Stimulated activated CD8-positive, alpha-beta memory T cell treated with anti-CD3 and anti-CD28 coated beads, Interleukin-15, amount 100 ng/mL, for 1 hour (primary cell): ENCODE data around the gene GABBR2.
A peak's percentile ranks its signal among the peaks of the same experiment; 100 is the strongest.
"Not testable (repeated sequence)": the region's sequence is repeated elsewhere in the genome, so short reads cannot be mapped to it uniquely, and the experiment has no call there.

Source experiments
- DNase-seq: peaks from one replicate; pipeline ENCODE4 v3.0.0-alpha.2; 2020; ENCODE audit warnings: low read depth

The GABBR2 gene

DNA sequence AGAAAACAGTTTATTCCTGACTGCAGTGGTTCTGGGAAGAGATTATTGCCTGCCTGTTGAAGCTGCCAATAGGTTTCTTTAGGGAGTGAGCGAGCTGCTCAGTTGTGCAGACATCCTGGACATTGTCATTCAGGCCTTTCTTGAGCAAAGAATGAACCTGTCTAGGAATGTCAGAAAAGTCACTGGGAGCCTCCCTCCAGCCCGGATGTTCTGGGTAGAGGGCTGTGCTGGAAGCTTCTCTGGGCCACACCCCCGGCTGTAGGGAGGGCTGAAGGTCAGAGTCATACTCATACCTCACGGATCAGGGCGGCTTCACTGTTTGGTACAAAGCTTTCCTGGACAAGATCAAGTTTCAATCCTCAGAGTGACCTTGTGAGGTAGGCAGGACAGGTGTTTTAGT lies 419.9 kb downstream of the GABBR2 start:
- DNase-seq, result no peak

DNA sequence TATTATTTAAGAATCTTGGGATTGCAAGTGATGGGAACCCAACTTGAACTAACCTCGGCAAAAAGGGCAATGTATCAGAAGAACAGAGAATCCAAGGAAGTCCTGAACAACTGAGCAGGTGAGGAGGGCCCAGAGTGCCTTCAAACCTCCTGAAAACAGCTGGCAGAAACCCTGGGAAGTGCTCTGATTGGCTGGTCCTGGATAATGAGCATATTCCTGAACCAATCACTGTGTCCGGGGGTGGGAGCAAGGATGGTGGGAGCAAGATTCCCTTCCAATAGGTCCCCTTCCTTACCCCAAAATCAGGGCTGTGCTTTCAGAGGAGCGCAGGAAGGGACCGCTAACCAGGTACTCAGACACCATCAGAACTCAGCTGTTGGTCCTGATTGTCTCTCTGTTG lies 421.4 kb downstream of the GABBR2 start:
- DNase-seq, result no peak

DNA sequence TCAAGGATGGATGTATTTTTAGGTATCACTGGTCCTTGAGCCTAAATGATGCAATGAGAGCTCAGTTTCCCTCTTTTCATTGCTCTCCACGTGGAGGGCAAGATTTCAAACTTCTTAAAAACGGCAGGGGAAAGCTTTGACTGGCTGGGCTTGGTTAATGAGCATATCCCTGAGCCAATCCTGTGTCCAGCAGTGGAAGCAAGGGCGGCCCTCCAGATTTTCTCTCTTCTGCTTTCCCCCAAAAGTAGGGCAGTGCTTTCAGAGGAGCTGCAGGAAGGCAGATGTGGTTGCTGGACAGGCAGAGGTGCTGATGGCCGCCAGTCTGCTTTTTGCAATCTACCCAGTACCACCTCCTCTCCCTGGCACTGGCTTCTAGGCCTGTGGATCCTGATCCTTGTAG lies 423.3 kb downstream of the GABBR2 start:
- DNase-seq, result no peak

DNA sequence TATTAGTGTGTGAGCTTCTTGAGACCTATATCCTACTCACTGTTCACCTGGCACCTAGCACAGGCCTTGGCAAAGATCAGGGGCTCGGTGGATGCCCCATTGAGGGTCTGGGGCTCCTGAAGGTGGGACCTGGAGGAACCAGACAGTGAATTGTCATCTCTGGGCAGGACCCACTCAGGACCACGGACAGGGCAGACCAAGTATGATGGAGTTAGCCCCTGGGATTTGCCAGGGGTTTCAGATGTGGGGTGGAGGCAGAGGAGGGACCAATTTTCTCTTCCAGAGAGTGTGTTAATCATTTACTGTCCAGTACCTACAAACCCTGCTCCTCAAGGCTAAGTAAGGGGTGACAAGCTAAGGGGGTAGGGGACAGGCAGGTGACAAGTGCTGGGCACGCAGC lies 424.0 kb downstream of the GABBR2 start:
- no peak for DNase-seq

DNA sequence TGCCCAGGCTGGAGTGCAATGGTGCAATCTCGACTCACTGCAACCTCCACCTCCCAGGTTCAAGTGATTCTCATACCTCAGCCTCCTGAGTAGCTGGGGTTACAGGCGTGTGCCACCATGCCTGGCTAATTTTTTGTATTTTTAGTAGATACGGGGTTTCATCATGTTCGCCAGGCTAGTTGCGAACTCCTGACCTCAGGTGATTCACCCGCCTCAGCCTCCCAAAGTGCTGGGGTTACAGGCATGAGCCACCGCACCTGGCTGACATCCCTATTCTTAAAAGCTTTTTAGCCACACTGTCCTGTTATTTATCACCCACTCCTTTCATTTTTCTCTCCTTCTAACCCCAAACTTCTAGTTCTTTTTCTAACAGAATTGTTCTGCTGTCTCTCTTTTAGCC lies 425.6 kb downstream of the GABBR2 start:
- DNase-seq, result not testable (repeated sequence)

DNA sequence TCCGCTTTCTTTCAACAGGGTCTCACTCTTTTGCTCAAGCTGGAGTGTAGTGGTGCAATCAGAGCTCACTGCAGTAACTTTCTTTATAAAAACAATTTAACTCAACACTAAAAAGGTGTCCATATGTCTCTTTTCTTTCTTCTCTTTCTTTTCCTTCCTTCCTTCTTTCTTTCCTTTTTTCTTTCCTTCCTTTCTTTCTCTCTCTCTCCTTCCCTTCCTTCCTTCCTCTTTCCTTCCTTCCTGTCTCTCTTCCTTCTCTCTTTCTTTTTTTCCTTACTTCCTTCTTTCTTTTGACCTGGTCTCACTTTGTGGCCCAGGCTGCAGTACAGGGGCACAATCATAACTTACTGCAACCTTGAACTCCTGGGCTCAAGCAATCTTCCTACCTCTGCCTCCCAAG lies 427.5 kb downstream of the GABBR2 start:
- no peak for DNase-seq

DNA sequence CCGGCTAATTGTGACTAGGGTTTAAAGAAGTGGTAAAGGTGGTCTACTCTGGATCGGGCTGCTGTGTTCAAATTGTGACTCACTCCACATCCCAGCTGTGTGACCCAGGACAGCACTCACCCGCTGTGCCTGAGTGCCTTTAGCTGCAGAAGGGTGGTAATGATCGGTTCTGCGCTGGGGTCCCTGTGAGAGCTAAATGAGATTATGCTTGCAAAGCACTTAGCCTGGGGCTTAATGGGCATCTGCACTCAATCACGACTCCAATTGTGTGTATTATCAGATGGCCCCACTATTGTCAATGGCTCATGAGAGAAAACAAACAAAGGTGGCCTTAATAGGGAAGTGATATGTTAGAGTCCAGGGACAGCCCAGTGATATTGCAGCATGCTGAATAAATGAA lies 428.2 kb downstream of the GABBR2 start:
- no peak for DNase-seq

DNA sequence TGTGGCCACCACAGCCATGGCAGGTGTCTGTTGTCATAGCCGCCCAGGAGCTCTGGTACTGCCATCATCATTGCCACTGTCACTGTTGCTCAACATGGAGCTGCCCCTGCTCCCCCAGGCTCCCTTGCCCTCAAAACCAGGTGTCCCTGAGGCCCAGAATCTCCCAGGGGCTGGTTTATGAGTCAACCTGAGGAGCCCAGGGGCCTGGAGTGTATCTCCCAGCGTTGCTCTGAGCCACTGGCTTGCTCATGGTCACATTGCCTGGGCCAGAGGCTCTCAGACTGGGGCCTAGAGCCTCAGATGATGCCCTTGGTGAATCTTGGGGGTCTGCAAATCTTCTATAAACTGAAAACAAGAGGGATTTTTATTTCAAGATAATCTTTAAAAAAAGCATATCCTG lies 428.6 kb downstream of the GABBR2 start:
- DNase-seq, result no peak

DNA sequence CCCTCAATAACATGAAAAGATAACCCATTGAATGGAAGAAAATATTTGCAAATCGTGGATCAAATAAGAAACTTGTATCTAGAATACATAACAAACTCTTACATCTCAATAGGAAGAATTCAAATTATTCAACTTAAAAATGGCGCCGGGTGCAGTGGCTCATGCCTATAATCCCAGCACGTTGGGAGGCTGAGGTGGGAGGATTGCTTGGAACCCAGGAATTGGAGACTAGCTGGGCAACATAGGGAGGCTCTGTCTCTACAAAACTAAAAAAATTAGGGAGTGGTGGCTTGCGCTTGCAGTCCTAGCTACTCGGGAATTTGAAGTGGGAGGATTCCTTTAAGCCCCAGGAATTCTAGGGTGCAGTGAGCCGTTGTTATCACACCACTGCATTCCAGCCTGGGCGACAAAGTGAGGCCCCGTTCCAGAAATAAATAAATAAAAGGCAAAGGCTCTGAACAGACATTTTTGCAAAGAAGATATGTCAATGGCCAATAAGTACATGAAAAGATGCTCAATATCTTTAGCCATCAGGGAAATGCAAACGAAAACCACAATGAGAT lies 431.7 kb downstream of the GABBR2 start:
- no peak for DNase-seq

DNA sequence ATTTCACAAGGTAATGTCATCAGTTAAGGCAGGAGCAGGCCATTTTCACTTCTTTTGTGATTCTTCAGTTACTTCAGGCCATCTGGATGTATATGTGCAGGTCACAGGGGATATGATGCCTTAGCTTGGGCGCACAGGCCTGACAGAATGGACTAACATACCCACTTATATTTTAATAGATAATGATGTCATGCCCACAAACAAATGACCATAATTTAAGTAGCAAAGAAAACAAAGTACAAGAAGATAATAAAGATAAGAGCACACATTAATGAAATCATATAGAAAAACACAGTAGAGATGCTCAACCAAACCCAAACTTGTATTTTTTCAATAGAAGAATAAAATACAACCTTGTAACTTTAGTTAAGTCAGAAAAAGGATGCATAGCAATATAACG lies 433.6 kb downstream of the GABBR2 start:
- no peak for DNase-seq

DNA sequence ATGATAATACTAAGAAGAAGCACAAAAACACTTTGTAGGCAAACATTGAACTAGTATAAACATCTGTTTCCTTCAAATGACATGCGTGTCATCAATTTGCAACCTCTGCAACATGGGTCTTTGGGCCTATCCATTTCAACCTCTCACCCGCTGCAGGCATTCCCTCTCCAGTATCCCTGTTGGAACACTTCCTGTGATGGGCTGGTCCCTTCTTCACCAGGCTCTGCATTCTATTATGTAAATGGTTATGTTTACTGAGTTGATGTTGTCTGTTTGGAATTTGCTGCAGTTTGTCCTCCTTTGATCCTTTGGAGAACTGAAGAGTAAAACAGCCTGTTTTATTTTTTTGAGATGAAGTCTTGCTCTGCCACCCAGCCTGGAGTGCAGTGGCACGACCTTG lies 436.7 kb downstream of the GABBR2 start:
- no peak for DNase-seq

DNA sequence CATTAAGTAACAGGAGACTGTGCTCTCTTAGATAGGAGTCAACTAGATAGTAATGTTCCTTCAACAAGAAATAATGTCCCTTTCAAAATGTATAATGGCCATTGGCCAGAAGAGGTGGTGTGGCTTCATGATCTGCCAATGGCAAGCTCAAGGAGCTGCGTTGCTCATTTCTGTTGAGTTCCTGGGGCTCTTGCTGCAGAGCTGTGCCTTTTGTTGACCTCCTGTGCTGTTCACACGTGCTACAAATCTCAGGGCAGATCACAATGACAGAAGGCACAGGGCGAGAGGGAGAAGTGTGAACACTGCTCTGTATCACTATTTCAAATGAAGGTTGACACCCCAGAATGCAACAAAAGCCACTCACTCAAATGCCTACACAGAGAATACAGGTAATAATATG lies 437.3 kb downstream of the GABBR2 start:
- no peak for DNase-seq

DNA sequence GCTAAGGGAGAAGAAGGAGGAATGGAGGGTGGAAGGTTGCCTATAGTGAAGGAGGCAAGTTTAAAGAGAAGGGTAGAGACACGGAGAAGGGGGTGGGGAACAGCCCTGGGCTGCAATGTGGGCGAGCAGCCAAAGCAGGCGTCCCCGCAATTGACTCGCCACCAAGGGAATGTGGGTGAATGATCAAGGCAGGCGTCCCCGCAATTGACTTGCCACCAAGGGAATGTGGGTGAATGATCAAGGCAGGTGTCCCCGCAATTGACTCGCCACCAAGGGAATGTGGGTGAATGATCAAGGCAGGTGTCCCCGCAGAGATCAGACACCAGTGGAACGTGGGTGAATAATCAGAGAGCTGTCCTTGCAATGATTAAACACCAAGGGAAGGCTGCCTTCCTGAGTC lies 438.5 kb downstream of the GABBR2 start:
- not testable (repeated sequence) for DNase-seq

DNA sequence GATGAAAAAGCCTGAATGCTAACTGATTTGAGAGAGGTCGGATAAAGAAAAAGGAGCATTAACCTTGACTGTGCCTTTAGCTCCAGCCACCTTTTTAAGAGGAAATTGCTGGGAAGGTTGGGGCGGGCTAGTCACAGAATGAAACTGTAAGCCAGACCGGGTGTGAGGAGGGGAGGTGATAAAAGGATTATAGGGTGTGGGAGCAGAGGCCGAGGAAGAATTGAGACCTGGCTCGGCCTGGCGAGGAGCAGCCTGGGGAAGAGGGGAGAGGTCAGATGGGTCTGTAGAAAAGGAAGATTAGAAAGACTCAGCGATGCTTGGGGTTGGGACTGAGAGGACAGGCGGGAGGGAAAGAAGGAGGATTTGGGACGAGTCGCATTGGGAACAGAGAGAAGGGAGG lies 439.1 kb downstream of the GABBR2 start:
- DNase-seq, result not testable (repeated sequence)

DNA sequence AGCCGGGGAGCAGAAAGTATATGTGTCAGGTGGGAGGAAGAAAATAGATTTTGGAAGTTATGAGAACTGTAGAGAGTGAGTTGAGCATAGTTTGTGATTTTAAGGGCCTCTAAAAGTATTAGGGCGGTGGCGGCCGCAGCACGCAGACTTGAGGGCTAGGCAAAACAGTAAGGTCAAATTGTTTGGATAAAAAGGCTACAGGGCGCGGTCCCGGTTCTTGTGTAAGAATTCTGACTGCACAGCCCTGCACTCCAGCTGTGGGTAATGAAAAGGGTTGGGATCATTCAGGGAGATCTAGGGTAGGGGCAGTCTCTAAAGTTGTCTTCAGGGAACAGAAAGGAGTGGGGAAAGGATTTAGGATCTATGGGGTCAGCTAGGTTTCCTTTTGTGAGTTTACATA lies 441.2 kb downstream of the GABBR2 start:
- DNase-seq, result not testable (repeated sequence)

DNA sequence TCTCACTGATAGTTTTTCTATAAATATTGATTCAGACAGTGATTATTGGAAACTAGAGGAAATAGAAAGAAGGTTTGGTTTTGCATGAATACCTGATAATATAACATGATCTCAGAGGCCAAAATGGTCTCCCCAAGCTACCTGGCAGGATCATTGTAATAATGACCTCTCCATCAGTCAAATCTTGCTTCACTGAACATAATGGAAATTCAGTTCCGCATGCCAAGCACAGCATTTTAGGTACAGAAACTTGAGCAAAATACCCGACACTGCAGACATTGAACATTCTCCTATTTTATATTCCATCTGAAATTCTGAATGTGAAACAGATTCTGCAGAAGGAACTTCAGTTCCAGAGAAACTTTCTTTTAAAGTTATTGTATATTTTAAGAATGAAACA lies 444.2 kb downstream of the GABBR2 start:
- DNase-seq, result no peak

DNA sequence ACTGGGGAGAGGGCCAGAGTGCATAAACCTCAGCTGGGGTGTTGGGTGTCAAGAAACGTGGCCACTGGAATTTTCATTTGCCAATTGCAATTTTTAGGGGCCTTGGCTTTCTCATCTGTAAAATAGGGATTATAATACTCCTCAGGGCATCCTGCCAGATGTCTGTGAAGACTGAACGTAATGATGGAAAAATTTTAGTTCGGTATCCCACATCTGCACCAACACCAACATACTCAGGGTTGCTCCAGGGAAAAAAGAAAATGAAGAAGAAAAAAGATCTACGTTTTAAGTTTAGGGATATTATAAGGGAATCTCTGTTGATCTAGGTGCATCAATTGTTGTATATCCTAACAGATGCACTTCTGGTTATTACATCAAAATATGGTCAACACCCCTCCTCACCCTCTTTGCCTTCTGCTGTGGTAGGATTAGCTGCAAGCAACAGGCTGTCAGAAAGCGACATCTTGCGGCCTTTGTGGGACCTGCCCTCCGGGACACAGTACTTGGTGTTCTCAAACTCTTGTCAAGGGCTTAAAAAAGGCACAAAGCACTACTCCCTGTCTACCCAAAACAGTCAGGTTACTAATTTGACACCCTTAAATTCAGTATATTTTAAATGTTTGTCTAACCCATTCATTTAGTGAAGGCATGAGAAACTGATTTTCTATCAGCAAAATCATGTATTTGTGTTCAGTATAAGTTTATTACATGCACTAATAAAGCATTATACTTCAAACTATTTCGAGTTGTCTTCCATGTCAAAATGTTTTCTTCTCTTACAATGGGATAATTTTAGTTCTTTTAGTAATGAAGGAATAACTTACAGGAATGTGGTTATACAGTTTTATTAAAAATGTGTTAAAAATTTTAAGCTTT lies 445.0 kb downstream of the GABBR2 start:
- DNase-seq, result peak; percentile 79

DNA sequence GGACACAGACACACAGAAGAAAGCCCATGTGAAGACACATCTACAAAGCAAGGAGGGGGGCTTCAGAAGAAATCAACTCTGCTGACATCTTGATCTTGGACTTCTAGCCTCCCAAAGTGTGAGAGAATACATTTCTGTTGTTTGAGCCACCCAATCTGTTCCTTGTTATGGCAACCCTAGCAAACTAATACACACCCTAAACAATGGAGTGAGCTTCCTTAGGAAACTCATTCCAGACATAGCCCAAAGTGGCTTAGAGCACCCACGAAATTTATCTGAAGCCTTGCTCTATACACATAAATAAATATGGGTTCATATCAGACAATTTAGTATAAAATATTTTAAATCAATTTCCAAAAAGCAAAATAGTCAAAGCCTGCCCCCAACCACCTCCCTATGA lies 445.7 kb downstream of the GABBR2 start:
- DNase-seq, result no peak

DNA sequence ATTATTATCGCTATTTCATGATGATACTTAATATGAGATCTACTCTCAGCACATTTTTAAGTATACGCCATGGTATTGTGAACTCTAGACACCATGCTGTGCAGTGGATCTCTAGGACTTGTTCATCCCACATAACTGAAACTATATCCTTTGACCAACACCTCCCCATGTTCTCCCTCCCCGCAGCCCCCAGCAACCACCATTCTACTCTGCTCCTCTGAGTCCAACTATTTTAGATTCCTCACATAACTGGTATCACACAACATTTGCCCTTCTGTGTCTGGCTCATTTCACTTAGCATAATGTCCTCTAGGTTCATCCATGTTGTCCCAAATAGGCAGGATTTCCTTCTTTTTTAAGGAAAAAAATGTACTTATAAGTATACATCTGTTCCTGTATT lies 446.7 kb downstream of the GABBR2 start:
- no peak for DNase-seq

DNA sequence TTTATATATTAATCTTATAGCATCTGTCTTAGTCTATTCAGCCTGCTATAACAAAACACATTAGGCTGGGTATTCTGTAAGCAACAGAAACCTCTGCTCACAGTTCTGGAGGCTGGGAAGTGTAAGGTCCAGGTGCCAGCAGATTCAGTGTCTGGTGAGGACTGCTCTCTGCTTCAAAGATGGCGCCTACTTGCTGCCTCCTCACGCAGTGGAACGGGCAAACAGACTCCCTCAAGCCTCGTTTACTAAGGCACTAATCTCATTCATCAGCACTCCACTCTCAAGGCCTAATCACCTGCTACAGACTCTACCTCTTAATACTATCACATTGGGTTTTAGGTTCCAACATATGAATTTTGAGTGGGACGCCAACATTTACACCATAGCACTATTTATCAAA lies 448.1 kb downstream of the GABBR2 start:
- DNase-seq, result no peak

DNA sequence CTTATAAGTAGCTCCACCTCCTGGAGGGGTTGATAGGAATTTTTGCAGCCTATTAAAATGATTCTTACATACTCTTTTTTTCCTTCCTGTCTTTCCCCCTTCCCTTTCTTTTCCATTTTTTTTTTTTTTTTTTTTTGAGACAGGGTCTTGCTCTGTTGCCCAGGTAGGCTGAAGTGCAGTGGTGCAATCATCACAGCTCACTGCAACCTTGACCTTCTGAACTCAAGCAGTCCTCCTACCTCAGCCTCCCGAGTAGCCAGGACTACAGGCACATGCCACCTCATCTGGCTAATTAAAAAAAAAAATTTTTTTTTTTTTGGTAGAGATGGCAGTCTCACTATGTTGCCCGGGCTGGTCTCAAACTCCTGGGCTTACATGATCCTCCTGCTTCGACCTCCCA lies 448.9 kb downstream of the GABBR2 start:
- no peak for DNase-seq

DNA sequence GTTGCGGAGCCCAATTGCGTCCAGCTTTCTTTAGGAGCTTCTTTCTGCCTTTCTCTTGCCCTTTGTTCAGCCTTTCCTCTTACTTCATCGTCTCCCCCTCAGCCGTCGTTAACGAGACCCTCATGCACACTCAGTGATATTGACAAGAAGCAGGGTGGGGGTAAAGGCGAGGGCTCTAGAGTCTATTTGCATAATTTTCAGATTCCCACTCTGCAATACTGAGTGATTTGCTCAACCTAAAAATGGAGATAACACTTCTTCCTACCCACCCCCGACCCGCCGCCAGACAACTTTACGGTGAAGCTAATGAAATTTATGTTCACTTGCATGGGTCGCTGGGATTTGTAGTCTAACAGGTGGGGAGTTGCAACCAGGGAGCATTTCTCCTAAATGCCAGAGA lies 452.0 kb downstream of the GABBR2 start:
- DNase-seq, result no peak

DNA sequence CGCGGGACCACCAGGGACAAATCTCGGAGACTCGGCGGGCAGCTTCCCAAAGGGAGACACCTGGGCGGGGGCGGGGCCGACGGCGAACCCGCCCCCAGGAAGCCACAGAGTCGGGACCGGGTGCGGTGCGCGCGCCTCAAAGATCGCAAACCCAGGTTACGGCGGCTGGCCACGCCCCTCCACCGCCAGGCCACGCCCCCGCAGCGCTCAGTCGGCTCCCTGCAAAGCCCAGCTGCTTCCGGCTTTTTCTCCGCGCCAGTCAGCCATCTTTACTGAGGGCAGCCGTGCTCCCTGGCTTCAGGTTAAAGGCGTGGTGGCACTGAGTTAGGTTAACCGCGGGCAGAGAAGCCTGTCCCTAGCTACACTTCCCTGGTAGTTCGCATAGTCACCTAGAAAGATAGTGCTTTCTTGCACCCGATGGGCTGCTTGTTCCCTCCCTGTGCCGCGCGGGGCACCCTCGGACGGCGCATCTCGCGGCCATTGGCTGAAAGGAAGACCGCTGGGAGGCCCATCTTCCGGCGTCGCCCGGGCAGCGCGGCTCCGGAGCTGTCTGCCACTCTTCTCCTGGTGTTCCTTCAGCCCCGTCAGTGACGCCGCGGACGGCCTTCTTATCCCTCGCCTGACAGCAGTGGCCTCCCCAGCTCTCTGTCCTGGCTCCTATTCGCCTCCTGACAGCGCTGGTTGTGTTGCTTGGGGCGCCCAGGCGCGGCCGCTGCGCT lies 453.0 kb downstream of the GABBR2 start, which contains the start of gene TBC1D2:
TSS of gene TBC1D2 (minus strand) at position 72 of the 719 bp plus-strand sequence. CDS start 108 bp downstream, outside the sequence.
- peak; percentile 96 for DNase-seq
